MG63 (cell line): ENCODE results near the gene IRF8. TPM values are rescaled to one million over a fixed set of nuclear protein-coding genes. Genes with fewer than 3 reads are reported as not detected.

Experiments
- DNase-seq: peaks from one replicate; pipeline ENCODE4 v3.0.0-alpha.2; 2020
- H3K27me3 ChIP-seq: fragments of 250-450 bp; sonication (Bioruptor Pico); 2 replicates; pipeline ENCODE4 v1.5.1; 2020; ENCODE audit warnings: mild to moderate bottlenecking, moderate library complexity
- H3K36me3 ChIP-seq: fragments of 250-450 bp; sonication (Bioruptor Pico); 2 replicates; pipeline ENCODE4 v1.5.1; 2020; ENCODE audit warnings: mild to moderate bottlenecking, moderate library complexity
- H3K4me3 ChIP-seq: fragments of 250-450 bp; sonication (Bioruptor Pico); 2 replicates; pipeline ENCODE4 v1.5.1; 2020; ENCODE audit warnings: mild to moderate bottlenecking, moderate library complexity
- H3K9me3 ChIP-seq: fragments of 250-450 bp; sonication (Bioruptor Pico); 2 replicates; pipeline ENCODE4 v1.5.1; 2020; ENCODE audit warnings: mild to moderate bottlenecking, moderate library complexity
- total RNA-seq: library from RNA; depleted of rRNA; stranded (reverse); fragments of >200 nt; shearing (Covaris generic); gene quantifications from 2 replicates; pipeline ENCODE4 v1.2.3, GENCODE V29; 2014; ENCODE audit warnings: low replicate concordance

IRF8 gene
- total RNA-seq, 1 experiment from 2014 or later, result not detected

GRCh38 chr16:85881436-85881835, 17.5 kb upstream of the IRF8 start:
- no peaks in the 10 kb centered on the region for H3K36me3 ChIP-seq
- H3K9me3 ChIP-seq, result no peaks in the 10 kb centered on the region
- DNase-seq, result no peak
- H3K4me3 ChIP-seq, result no peak overlapping the region
- peaks cover 14% of the 10 kb centered on the region; the same call in 1 of the 2 replicates for H3K27me3 ChIP-seq

GRCh38 chr16:85882181-85882810, 16.7 kb upstream of the IRF8 start:
- Histone ChIP-seq H3K27me3 (peaks cover 14% of the 10 kb centered on the region; the same call in 1 of the 2 replicates), H3K9me3 (no peaks in the 10 kb centered on the region), H3K36me3 (no peaks in the 10 kb centered on the region), H3K4me3 (no peak overlapping the region)
- no peak for DNase-seq

- Histone ChIP-seq H3K4me3 (no peak overlapping the region), H3K9me3 (no peaks in the 10 kb centered on the region), H3K36me3 (no peaks in the 10 kb centered on the region), H3K27me3 (peaks cover 14% of the 10 kb centered on the region; the same call in 1 of the 2 replicates)
- no peak for DNase-seq
These were observed 15.1 kb upstream of the IRF8 start for GRCh38 chr16:85883813-85884212.

GRCh38 chr16:85884808-85885463, 14.0 kb upstream of the IRF8 start:
- no peak overlapping the region for H3K4me3 ChIP-seq
- no peaks in the 10 kb centered on the region for H3K36me3 ChIP-seq
- H3K27me3 ChIP-seq, result peaks cover 14% of the 10 kb centered on the region; the same call in 1 of the 2 replicates
- no peak for DNase-seq
- no peaks in the 10 kb centered on the region for H3K9me3 ChIP-seq

- H3K27me3 ChIP-seq, result peaks cover 14% of the 10 kb centered on the region; the same call in 1 of the 2 replicates
- H3K4me3 ChIP-seq, result no peak overlapping the region
- H3K9me3 ChIP-seq, result no peaks in the 10 kb centered on the region
- H3K36me3 ChIP-seq, result no peaks in the 10 kb centered on the region
- DNase-seq, result no peak
These were observed 13.4 kb upstream of the IRF8 start for GRCh38 chr16:85885537-85885936.

GRCh38 chr16:85888405-85889331, 10.3 kb upstream of the IRF8 start:
- DNase-seq, result peak; percentile 13
- Histone ChIP-seq H3K36me3 (no peaks in the 10 kb centered on the region), H3K27me3 (peaks cover 10% of the 10 kb centered on the region; the same call in 1 of the 2 replicates), H3K9me3 (no peaks in the 10 kb centered on the region), H3K4me3 (no peak overlapping the region)

GRCh38 chr16:85891033-85891775, 7.8 kb upstream of the IRF8 start:
- Histone ChIP-seq H3K27me3 (no peaks in the 10 kb centered on the region), H3K4me3 (no peak overlapping the region), H3K36me3 (no peaks in the 10 kb centered on the region), H3K9me3 (no peaks in the 10 kb centered on the region)
- DNase-seq, result peak; percentile 10

- Histone ChIP-seq H3K9me3 (no peaks in the 10 kb centered on the region), H3K4me3 (no peak overlapping the region), H3K36me3 (no peaks in the 10 kb centered on the region), H3K27me3 (no peaks in the 10 kb centered on the region)
- no peak for DNase-seq
These were observed 7.2 kb upstream of the IRF8 start for GRCh38 chr16:85891776-85892166.

GRCh38 chr16:85892760-85893159, 6.2 kb upstream of the IRF8 start:
- Histone ChIP-seq H3K36me3 (no peaks in the 10 kb centered on the region), H3K9me3 (no peaks in the 10 kb centered on the region), H3K27me3 (peaks cover 3% of the 10 kb centered on the region), H3K4me3 (no peak overlapping the region)
- DNase-seq, result no peak

GRCh38 chr16:85894266-85894665, 4.7 kb upstream of the IRF8 start:
- no peak overlapping the region for H3K4me3 ChIP-seq
- no peaks in the 10 kb centered on the region for H3K9me3 ChIP-seq
- DNase-seq, result no peak
- H3K27me3 ChIP-seq, result peaks cover 17% of the 10 kb centered on the region
- no peaks in the 10 kb centered on the region for H3K36me3 ChIP-seq

- H3K9me3 ChIP-seq, result no peaks in the 10 kb centered on the region
- H3K36me3 ChIP-seq, result no peaks in the 10 kb centered on the region
- H3K4me3 ChIP-seq, result no peak overlapping the region
- no peak for DNase-seq
- peaks cover 21% of the 10 kb centered on the region for H3K27me3 ChIP-seq
These were observed 1.6 kb upstream of the IRF8 start for GRCh38 chr16:85897382-85897781.

GRCh38 chr16:85899444-85899843, 482 bp downstream of the IRF8 start:
- H3K27me3 ChIP-seq, result peaks cover 21% of the 10 kb centered on the region
- no peak overlapping the region for H3K4me3 ChIP-seq
- DNase-seq, result no peak
- no peaks in the 10 kb centered on the region for H3K36me3 ChIP-seq
- H3K9me3 ChIP-seq, result no peaks in the 10 kb centered on the region

GRCh38 chr16:85900027-85900792, 1.2 kb downstream of the IRF8 start:
- Histone ChIP-seq H3K9me3 (no peaks in the 10 kb centered on the region), H3K27me3 (peaks cover 21% of the 10 kb centered on the region), H3K4me3 (no peak overlapping the region), H3K36me3 (no peaks in the 10 kb centered on the region)
- DNase-seq, result no peak

GRCh38 chr16:85901110-85901509, 2.1 kb downstream of the IRF8 start:
- DNase-seq, result no peak
- Histone ChIP-seq H3K4me3 (no peak overlapping the region), H3K27me3 (peaks cover 21% of the 10 kb centered on the region), H3K36me3 (no peaks in the 10 kb centered on the region), H3K9me3 (no peaks in the 10 kb centered on the region)

GRCh38 chr16:85901773-85902365, 2.9 kb downstream of the IRF8 start:
- H3K27me3 ChIP-seq, result peaks cover 21% of the 10 kb centered on the region

More at GRCh38 chr16:85901773-85902365, 2.9 kb downstream of the IRF8 start:
- no peaks in the 10 kb centered on the region for H3K36me3 ChIP-seq
- no peak for DNase-seq
- H3K9me3 ChIP-seq, result no peaks in the 10 kb centered on the region
- H3K4me3 ChIP-seq, result no peak overlapping the region
